Right lobe of liver (tissue), 4 donors: ENCODE measurements around the gene PPP2R5C.

Source experiments
- CTCF ChIP-seq, 4 donors: fragments of 200-600 bp in 3 of 4; fragments of 450-650 bp in 1 of 4; IDR thresholded peaks; one replicate each; pipeline versions ENCODE4 v1.5.1 to v1.8.0; 2016 to 2022; ENCODE audit warnings: antibody characterized with exemption in 4 of 4, mild to moderate bottlenecking in 2 of 4
- POLR2A ChIP-seq: fragments of 450-650 bp; IDR thresholded peaks from one replicate; pipeline ENCODE4 v1.6.1; 2017; ENCODE audit warnings: antibody characterized with exemption, mild to moderate bottlenecking
- donor health status: DM: no; HTN: no; CAD: no.
- donor health status: DM: no; HTN: no; CAD: no.
- donor health status: DM: no; HTN: yes; CAD: no.

- TF ChIP-seq POLR2A (no peak), CTCF (IDR thresholded peaks at IDR 0.05) (no peak)
Observed at GRCh38 chr14:101796479-101796878, 35.0 kb downstream of the PPP2R5C start.
